H9 (cell line): Measurements from ENCODE around the gene FAM227A. TPM values are rescaled to one million over a fixed set of nuclear protein-coding genes. Genes with fewer than 3 reads are reported as not detected.

Experiments used
- DNase-seq: peaks from one replicate; pipeline ENCODE4 v3.0.0-alpha.2; 2017
- H2AFZ ChIP-seq: one replicate; pipeline ENCODE4 v1.6.1; 2013; ENCODE audit warnings: mild to moderate bottlenecking, low read length, control low read depth, moderate library complexity
- H2AK5ac ChIP-seq: 2 replicates; pipeline ENCODE4 v1.6.1; 2013; ENCODE audit warnings: low read length, control low read depth, mixed read lengths; ENCODE audit not compliant: insufficient read length
- H2BK120ac ChIP-seq: one replicate; pipeline ENCODE4 v1.6.1; 2013; ENCODE audit warnings: low read depth, mild to moderate bottlenecking, low read length, control low read depth, inconsistent platforms; ENCODE audit not compliant: poor library complexity, severe bottlenecking
- H2BK12ac ChIP-seq: 2 replicates; pipeline ENCODE4 v1.6.1; 2013; ENCODE audit warnings: low read length, control low read depth, mixed read lengths, low read depth; ENCODE audit not compliant: insufficient read length
- H2BK15ac ChIP-seq: 2 replicates; pipeline ENCODE4 v1.6.1; 2013; ENCODE audit warnings: low read depth, low read length, control low read depth
- H2BK20ac ChIP-seq: one replicate; pipeline ENCODE4 v1.6.1; 2013; ENCODE audit warnings: low read depth, mild to moderate bottlenecking, low read length, control low read depth, inconsistent platforms; ENCODE audit not compliant: poor library complexity, severe bottlenecking
- H2BK5ac ChIP-seq: 2 replicates; pipeline ENCODE4 v1.6.1; 2013; ENCODE audit warnings: low read length, control low read depth, mixed read lengths; ENCODE audit not compliant: insufficient read length
- H3K14ac ChIP-seq: 2 replicates; pipeline ENCODE4 v1.6.1; 2013; ENCODE audit warnings: low read length, control low read depth; ENCODE audit not compliant: insufficient read depth
- H3K18ac ChIP-seq: 2 replicates; pipeline ENCODE4 v1.6.1; 2013; ENCODE audit warnings: low read depth, mild to moderate bottlenecking, mixed read lengths, low read length, control low read depth; ENCODE audit not compliant: insufficient read length
- H3K23ac ChIP-seq: 2 replicates; pipeline ENCODE4 v1.6.1; 2013; ENCODE audit warnings: low read length, control low read depth, mixed read lengths, low read depth; ENCODE audit not compliant: insufficient read length
- H3K23me2 ChIP-seq: 2 replicates; pipeline ENCODE4 v1.6.1; 2013; ENCODE audit warnings: low read depth, mild to moderate bottlenecking, mixed read lengths, low read length, control low read depth; ENCODE audit not compliant: insufficient read length, poor library complexity, severe bottlenecking
- H3K27ac ChIP-seq: 2 replicates; pipeline ENCODE4 v1.5.1; 2013; ENCODE audit warnings: low read length, control low read depth, mixed read lengths, low read depth; ENCODE audit not compliant: insufficient read length
- H3K27me3 ChIP-seq: 2 replicates; pipeline ENCODE4 v1.6.1; 2013; ENCODE audit warnings: low read length, control low read depth, inconsistent platforms; ENCODE audit not compliant: insufficient read depth
- H3K4ac ChIP-seq: 2 replicates; pipeline ENCODE4 v1.6.1; 2013; ENCODE audit warnings: low read depth, mild to moderate bottlenecking, control low read depth, inconsistent platforms, low read length, moderate library complexity
- H3K4me1 ChIP-seq: 2 replicates; pipeline ENCODE4 v1.6.1; 2013; ENCODE audit warnings: low read length, control low read depth, inconsistent platforms; ENCODE audit not compliant: insufficient read depth
- H3K4me2 ChIP-seq: 2 replicates; pipeline ENCODE4 v1.6.1; 2013; ENCODE audit warnings: low read length, control low read depth, mixed read lengths; ENCODE audit not compliant: insufficient read length, insufficient read depth
- H3K56ac ChIP-seq: 2 replicates; pipeline ENCODE4 v1.6.1; 2013; ENCODE audit warnings: low read depth, mild to moderate bottlenecking, mixed read lengths, low read length, control low read depth; ENCODE audit not compliant: insufficient read length
- H3K79me1 ChIP-seq: 2 replicates; pipeline ENCODE4 v1.6.1; 2013; ENCODE audit warnings: low read depth, mild to moderate bottlenecking, moderate library complexity, low read length, control low read depth, inconsistent platforms; ENCODE audit not compliant: insufficient read depth, poor library complexity, severe bottlenecking
- H3K79me2 ChIP-seq: 2 replicates; pipeline ENCODE4 v1.6.1; 2013; ENCODE audit warnings: low read length, control low read depth, inconsistent platforms; ENCODE audit not compliant: insufficient read depth
- H3K9ac ChIP-seq: 2 replicates; pipeline ENCODE4 v1.6.1; 2013; ENCODE audit warnings: low read length, control low read depth, mixed read lengths; ENCODE audit not compliant: insufficient read length; ENCODE audit errors: extremely low read depth
- H3K9me3 ChIP-seq: one replicate; pipeline ENCODE4 v1.6.1; 2013; ENCODE audit warnings: low read depth, low read length, inconsistent platforms; ENCODE audit not compliant: control insufficient read depth
- H3T11ph ChIP-seq: one replicate; pipeline ENCODE4 v1.6.1; 2013; ENCODE audit warnings: mild to moderate bottlenecking, low read length, control low read depth, inconsistent platforms
- H4K20me1 ChIP-seq: one replicate; pipeline ENCODE4 v1.6.1; 2013; ENCODE audit not compliant: control insufficient read depth, insufficient read length, insufficient read depth
- H4K5ac ChIP-seq: 2 replicates; pipeline ENCODE4 v1.6.1; 2013; ENCODE audit warnings: low read depth, mild to moderate bottlenecking, mixed read lengths, low read length, control low read depth; ENCODE audit not compliant: insufficient read length
- H4K8ac ChIP-seq: replicated peaks from 2 replicates; pipeline ENCODE4 v1.6.1; 2013; ENCODE audit warnings: low read length, control low read depth, mixed read lengths, low read depth; ENCODE audit not compliant: insufficient read length
- H4K91ac ChIP-seq: 2 replicates; pipeline ENCODE4 v1.6.1; 2013; ENCODE audit warnings: low read depth, mild to moderate bottlenecking, moderate library complexity, mixed read lengths, low read length, control low read depth; ENCODE audit not compliant: insufficient read length
- H3K27ac Mint-ChIP-seq, 3 experiments: 2 replicates in 2 of 3; 3 replicates in 1 of 3; pipeline ENCODE4 v1.8.0; 2020 to 2021; ENCODE audit warnings: mixed read lengths in 3 of 3, mild to moderate bottlenecking in 1 of 3, moderate library complexity in 1 of 3
- H3K27me3 Mint-ChIP-seq: 2 replicates; pipeline ENCODE4 v1.8.0; 2021; ENCODE audit warnings: low read depth, mild to moderate bottlenecking, moderate library complexity, mixed read lengths
- H3K36me3 Mint-ChIP-seq, 3 experiments: 2 replicates in 2 of 3; 3 replicates in 1 of 3; pipeline ENCODE4 v1.8.0; 2020 to 2021; ENCODE audit warnings: low read depth in 3 of 3, mixed read lengths in 3 of 3; ENCODE audit not compliant: insufficient read depth in 1 of 3
- H3K4me1 Mint-ChIP-seq, 2 experiments: 2 replicates each; pipeline ENCODE4 v1.8.0; 2020; ENCODE audit warnings: mixed read lengths in 2 of 2
- H3K4me3 Mint-ChIP-seq, 2 experiments: 2 replicates in 1 of 2; 3 replicates in 1 of 2; pipeline ENCODE4 v1.8.0; 2020 to 2021; ENCODE audit warnings: mild to moderate bottlenecking in 2 of 2, mixed read lengths in 2 of 2, moderate library complexity in 1 of 2
- H3K9me3 Mint-ChIP-seq, 2 experiments: 2 replicates in 1 of 2; 3 replicates in 1 of 2; pipeline ENCODE4 v1.8.0; 2020; ENCODE audit warnings: mild to moderate bottlenecking in 2 of 2, mixed read lengths in 2 of 2, moderate library complexity in 1 of 2
- WGBS: extraction: QIAGEN DNeasy Blood & Tissue Kit; methylation state at CpG from one replicate; pipeline ENCODE4 v1.1.7; 2013; ENCODE audit warnings: missing lambda C conversion rate, low lambda C conversion rate, mixed read lengths; ENCODE audit not compliant: insufficient read length; ENCODE audit errors: extremely low coverage; 5-methylcytosine and 5-hydroxymethylcytosine counted together
- total RNA-seq: library from RNA; stranded (reverse); gene quantifications from 2 replicates; pipeline ENCODE4 v1.2.1, GENCODE V29; 2021
- TF ChIP-seq, protein P1 (sequence below): fragments of 200-600 bp; sonication (generic); conservative IDR thresholded peaks from 3 replicates; pipeline ENCODE4 v1.8.0; 2021; ENCODE audit warnings: antibody characterized with exemption, mild to moderate bottlenecking

FAM227A gene
- total RNA-seq, 1 experiment from 2014 or later, result 3.6 TPM

DNA sequence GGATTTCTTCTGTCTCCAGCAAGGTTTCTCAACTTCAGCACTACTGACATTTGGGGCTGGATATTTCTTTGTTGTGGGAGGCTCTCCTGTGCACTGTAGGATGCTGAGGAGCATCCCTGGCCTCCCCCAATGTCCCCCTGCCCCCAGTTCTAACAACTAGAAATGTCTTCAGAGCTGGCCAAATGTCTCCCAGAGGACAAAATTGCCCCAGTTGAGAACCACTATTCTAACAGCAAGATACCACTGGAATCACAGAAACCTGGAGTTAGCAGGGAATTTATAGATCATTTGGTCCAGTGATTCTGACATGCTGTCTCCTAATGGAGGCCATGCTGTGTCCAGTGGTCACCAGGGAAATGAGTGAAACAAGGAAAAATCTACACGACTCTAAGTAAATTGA is 54.0 kb downstream of the FAM227A start:
- WGBS, result no CpG with 5 or more reads among the region's 1 CpG
- H3K27ac ChIP-seq, result no peak overlapping the region
- no peak overlapping the region for H3K27ac Mint-ChIP-seq

More for the DNA sequence above, 54.0 kb downstream of the FAM227A start:
- no peak overlapping the region for H2BK20ac ChIP-seq
- H2BK15ac ChIP-seq, result no peak overlapping the region
- no peak overlapping the region for H3K14ac ChIP-seq
- Mint-ChIP-seq H3K9me3 (no peaks in the 10 kb centered on the region), H3K4me1 (peaks cover 3 to 6% of the 10 kb centered on the region in 2 experiments; a peak in 3 of 4 replicates), H3K36me3 (no peaks in the 10 kb centered on the region), H3K27me3 (no peaks in the 10 kb centered on the region), H3K4me3 (no peak overlapping the region)
- no peak overlapping the region for H3K56ac ChIP-seq
- H3K4me2 ChIP-seq, result no peak overlapping the region
- no peak overlapping the region for H2BK120ac ChIP-seq
- no peak overlapping the region for H2AFZ ChIP-seq
- no peak overlapping the region for H3K23ac ChIP-seq
- H4K8ac ChIP-seq, result no peak overlapping the region
- no peaks in the 10 kb centered on the region for H3K79me1 ChIP-seq
- no peak overlapping the region for H3T11ph ChIP-seq
- H2BK12ac ChIP-seq, result no peak overlapping the region
- H4K91ac ChIP-seq, result no peak overlapping the region
- H3K79me2 ChIP-seq, result no peaks in the 10 kb centered on the region
- TF ChIP-seq, protein P1, sequence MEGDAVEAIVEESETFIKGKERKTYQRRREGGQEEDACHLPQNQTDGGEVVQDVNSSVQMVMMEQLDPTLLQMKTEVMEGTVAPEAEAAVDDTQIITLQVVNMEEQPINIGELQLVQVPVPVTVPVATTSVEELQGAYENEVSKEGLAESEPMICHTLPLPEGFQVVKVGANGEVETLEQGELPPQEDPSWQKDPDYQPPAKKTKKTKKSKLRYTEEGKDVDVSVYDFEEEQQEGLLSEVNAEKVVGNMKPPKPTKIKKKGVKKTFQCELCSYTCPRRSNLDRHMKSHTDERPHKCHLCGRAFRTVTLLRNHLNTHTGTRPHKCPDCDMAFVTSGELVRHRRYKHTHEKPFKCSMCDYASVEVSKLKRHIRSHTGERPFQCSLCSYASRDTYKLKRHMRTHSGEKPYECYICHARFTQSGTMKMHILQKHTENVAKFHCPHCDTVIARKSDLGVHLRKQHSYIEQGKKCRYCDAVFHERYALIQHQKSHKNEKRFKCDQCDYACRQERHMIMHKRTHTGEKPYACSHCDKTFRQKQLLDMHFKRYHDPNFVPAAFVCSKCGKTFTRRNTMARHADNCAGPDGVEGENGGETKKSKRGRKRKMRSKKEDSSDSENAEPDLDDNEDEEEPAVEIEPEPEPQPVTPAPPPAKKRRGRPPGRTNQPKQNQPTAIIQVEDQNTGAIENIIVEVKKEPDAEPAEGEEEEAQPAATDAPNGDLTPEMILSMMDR, result no peak
- no peak overlapping the region for H3K18ac ChIP-seq
- H2BK5ac ChIP-seq, result no peak overlapping the region
- no peaks in the 10 kb centered on the region for H3K23me2 ChIP-seq
- no peak overlapping the region for H3K9ac ChIP-seq
- H3K4ac ChIP-seq, result no peak overlapping the region
- DNase-seq, result no peak
- H3K27me3 ChIP-seq, result no peaks in the 10 kb centered on the region
- no peaks in the 10 kb centered on the region for H4K20me1 ChIP-seq
- H4K5ac ChIP-seq, result no peak overlapping the region
- H3K9me3 ChIP-seq, result no peaks in the 10 kb centered on the region
- no peak overlapping the region for H2AK5ac ChIP-seq
- no peaks in the 10 kb centered on the region for H3K4me1 ChIP-seq
